ENCODE results near the gene CHPF2.

Gene CHPF2

GRCh38 chr7:151233804-151234203, 1.5 kb downstream of the CHPF2 start:
- DNase-seq (ENCODE audit: insufficient read length, low spot score) (no peak), FAIRE-seq (no peak)
- TF ChIP-seq, protein P1, sequence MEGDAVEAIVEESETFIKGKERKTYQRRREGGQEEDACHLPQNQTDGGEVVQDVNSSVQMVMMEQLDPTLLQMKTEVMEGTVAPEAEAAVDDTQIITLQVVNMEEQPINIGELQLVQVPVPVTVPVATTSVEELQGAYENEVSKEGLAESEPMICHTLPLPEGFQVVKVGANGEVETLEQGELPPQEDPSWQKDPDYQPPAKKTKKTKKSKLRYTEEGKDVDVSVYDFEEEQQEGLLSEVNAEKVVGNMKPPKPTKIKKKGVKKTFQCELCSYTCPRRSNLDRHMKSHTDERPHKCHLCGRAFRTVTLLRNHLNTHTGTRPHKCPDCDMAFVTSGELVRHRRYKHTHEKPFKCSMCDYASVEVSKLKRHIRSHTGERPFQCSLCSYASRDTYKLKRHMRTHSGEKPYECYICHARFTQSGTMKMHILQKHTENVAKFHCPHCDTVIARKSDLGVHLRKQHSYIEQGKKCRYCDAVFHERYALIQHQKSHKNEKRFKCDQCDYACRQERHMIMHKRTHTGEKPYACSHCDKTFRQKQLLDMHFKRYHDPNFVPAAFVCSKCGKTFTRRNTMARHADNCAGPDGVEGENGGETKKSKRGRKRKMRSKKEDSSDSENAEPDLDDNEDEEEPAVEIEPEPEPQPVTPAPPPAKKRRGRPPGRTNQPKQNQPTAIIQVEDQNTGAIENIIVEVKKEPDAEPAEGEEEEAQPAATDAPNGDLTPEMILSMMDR (IDR thresholded peaks at IDR 0.05; ENCODE audit: insufficient read depth, missing control alignments): no peak

DNA sequence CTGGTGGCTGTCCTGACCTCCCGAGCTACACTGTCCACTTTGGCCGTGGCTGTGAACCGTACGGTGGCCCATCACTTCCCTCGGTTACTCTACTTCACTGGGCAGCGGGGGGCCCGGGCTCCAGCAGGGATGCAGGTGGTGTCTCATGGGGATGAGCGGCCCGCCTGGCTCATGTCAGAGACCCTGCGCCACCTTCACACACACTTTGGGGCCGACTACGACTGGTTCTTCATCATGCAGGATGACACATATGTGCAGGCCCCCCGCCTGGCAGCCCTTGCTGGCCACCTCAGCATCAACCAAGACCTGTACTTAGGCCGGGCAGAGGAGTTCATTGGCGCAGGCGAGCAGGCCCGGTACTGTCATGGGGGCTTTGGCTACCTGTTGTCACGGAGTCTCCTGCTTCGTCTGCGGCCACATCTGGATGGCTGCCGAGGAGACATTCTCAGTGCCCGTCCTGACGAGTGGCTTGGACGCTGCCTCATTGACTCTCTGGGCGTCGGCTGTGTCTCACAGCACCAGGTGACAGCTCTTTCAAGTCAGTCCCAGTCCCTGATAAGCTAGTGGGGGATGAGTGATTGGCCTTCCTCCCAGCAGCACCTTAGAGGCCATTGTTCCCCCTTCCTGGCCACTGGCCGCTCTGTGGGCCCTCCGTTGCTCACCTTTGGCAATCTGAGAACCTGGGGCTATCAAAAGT, 3.0 kb downstream of the CHPF2 start:
- FAIRE-seq (no peak), DNase-seq (ENCODE audit: insufficient read length, low spot score) (no peak)
- TF ChIP-seq, protein P1 (IDR thresholded peaks at IDR 0.05; ENCODE audit: insufficient read depth, missing control alignments): no peak

DNA sequence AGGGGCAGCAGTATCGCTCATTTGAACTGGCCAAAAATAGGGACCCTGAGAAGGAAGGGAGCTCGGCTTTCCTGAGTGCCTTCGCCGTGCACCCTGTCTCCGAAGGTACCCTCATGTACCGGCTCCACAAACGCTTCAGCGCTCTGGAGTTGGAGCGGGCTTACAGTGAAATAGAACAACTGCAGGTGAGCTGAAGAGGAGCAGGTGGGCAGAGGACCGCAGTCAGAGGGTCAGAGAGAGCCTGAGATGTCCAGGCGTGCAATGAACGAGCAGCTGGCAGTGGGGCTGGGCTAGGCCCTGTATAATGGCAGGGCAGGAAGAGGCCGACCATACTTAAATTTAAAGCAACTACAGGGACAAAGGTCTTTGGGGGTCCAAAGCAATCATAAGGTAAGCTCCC, 4.1 kb downstream of the CHPF2 start:
- FAIRE-seq (no peak), DNase-seq (ENCODE audit: insufficient read length, low spot score) (no peak)
- TF ChIP-seq, protein P1 (IDR thresholded peaks at IDR 0.05; ENCODE audit: insufficient read depth, missing control alignments): no peak

DNA sequence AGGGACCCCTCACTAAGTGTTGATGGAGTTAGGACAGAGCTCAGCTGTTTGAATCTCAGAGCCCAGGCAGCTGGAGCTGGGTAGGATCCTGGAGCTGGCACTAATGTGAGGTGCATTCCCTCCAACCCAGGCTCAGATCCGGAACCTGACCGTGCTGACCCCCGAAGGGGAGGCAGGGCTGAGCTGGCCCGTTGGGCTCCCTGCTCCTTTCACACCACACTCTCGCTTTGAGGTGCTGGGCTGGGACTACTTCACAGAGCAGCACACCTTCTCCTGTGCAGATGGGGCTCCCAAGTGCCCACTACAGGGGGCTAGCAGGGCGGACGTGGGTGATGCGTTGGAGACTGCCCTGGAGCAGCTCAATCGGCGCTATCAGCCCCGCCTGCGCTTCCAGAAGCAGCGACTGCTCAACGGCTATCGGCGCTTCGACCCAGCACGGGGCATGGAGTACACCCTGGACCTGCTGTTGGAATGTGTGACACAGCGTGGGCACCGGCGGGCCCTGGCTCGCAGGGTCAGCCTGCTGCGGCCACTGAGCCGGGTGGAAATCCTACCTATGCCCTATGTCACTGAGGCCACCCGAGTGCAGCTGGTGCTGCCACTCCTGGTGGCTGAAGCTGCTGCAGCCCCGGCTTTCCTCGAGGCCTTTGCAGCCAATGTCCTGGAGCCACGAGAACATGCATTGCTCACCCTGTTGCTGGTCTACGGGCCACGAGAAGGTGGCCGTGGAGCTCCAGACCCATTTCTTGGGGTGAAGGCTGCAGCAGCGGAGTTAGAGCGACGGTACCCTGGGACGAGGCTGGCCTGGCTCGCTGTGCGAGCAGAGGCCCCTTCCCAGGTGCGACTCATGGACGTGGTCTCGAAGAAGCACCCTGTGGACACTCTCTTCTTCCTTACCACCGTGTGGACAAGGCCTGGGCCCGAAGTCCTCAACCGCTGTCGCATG, 5.2 kb downstream of the CHPF2 start:
- FAIRE-seq (no peak), DNase-seq (ENCODE audit: insufficient read length, low spot score) (no peak)
- TF ChIP-seq, protein P1 (IDR thresholded peaks at IDR 0.05; ENCODE audit: insufficient read depth, missing control alignments): no peak

DNA sequence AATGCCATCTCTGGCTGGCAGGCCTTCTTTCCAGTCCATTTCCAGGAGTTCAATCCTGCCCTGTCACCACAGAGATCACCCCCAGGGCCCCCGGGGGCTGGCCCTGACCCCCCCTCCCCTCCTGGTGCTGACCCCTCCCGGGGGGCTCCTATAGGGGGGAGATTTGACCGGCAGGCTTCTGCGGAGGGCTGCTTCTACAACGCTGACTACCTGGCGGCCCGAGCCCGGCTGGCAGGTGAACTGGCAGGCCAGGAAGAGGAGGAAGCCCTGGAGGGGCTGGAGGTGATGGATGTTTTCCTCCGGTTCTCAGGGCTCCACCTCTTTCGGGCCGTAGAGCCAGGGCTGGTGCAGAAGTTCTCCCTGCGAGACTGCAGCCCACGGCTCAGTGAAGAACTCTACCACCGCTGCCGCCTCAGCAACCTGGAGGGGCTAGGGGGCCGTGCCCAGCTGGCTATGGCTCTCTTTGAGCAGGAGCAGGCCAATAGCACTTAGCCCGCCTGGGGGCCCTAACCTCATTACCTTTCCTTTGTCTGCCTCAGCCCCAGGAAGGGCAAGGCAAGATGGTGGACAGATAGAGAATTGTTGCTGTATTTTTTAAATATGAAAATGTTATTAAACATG, 6.0 kb downstream of the CHPF2 start:
- FAIRE-seq (no peak), DNase-seq (ENCODE audit: insufficient read length, low spot score) (no peak)
- TF ChIP-seq, protein P1 (IDR thresholded peaks at IDR 0.05; ENCODE audit: insufficient read depth, missing control alignments): no peak

GRCh38 chr7:151238924-151239836, 6.9 kb downstream of the CHPF2 start:
- DNase-seq (ENCODE audit: insufficient read length, low spot score) (no peak), FAIRE-seq (no peak)
- TF ChIP-seq, protein P1 (IDR thresholded peaks at IDR 0.05; ENCODE audit: insufficient read depth, missing control alignments): no peak

Measured in D721Med (cell line).